Right atrium auricular region (tissue), 2 donors: ENCODE measurements around the gene ETV3L. TPM values are rescaled to one million over a fixed set of nuclear protein-coding genes. Genes with fewer than 3 reads are reported as not detected.

Experiments
- DNase-seq: peaks from one replicate; pipeline ENCODE4 v3.0.0-alpha.2; 2019; ENCODE audit warnings: low spot score
- H3K27ac ChIP-seq, 2 donors: fragments of 200-600 bp; sonication (generic); 1 replicate in 1 of 2; 2 replicates in 1 of 2; pipeline ENCODE4 v1.5.1; 2016 to 2019
- H3K27me3 ChIP-seq, 2 donors: fragments of 200-600 bp; sonication (generic); one replicate each; pipeline versions ENCODE4 v1.5.1 to v1.6.0; 2017 to 2019
- H3K36me3 ChIP-seq: fragments of 200-600 bp; sonication (generic); one replicate; pipeline ENCODE4 v1.5.1; 2016
- H3K4me1 ChIP-seq, 2 donors: fragments of 200-600 bp; sonication (generic); one replicate each; pipeline versions ENCODE4 v1.5.1 to v1.6.0; 2017 to 2019
- H3K4me3 ChIP-seq, 2 donors: fragments of 200-600 bp; sonication (generic); 1 replicate in 1 of 2; 2 replicates in 1 of 2; pipeline ENCODE4 v1.5.1; 2017 to 2019; ENCODE audit warnings: mild to moderate bottlenecking in 1 of 2, moderate library complexity in 1 of 2
- H3K9me3 ChIP-seq, 2 donors: fragments of 200-600 bp; sonication (generic); one replicate each; pipeline ENCODE4 v1.5.1; 2019
- CTCF ChIP-seq, 2 donors: fragments of 200-600 bp; sonication (generic); IDR thresholded peaks; one replicate each; pipeline ENCODE4 v1.5.1; 2019; ENCODE audit warnings: antibody characterized with exemption in 2 of 2
- total RNA-seq, 2 donors: library from RNA; depleted of rRNA; stranded (reverse); fragments of >200 nt; gene quantifications; one replicate each; pipeline ENCODE4 v1.1.0, GENCODE V29; 2016

The ETV3L gene
- total RNA-seq, 2 donors from 2014 or later: not detected

GRCh38 chr1:157115851-157116736, 16.5 kb upstream of the ETV3L start:
- TF ChIP-seq CTCF (IDR thresholded peaks at IDR 0.05): no peak
- Histone ChIP-seq H3K4me1 (no peaks in the 10 kb centered on the region), H3K27me3 (no peaks in the 10 kb centered on the region), H3K4me3 (no peak overlapping the region), H3K36me3 (no peaks in the 10 kb centered on the region), H3K9me3 (no peaks in the 10 kb centered on the region), H3K27ac (no peak overlapping the region)
- DNase-seq: no peak

GRCh38 chr1:157115429-157115838, 15.8 kb upstream of the ETV3L start:
- H3K27ac ChIP-seq: no peak overlapping the region
- DNase-seq: no peak
- no peaks in the 10 kb centered on the region for H3K9me3 ChIP-seq
- H3K4me1 ChIP-seq: no peaks in the 10 kb centered on the region
- H3K27me3 ChIP-seq: no peaks in the 10 kb centered on the region
- H3K4me3 ChIP-seq: no peak overlapping the region
- TF ChIP-seq CTCF (IDR thresholded peaks at IDR 0.05): no peak
- no peaks in the 10 kb centered on the region for H3K36me3 ChIP-seq

- Histone ChIP-seq H3K4me1 (no peaks in the 10 kb centered on the region), H3K27ac (no peak overlapping the region), H3K9me3 (no peaks in the 10 kb centered on the region), H3K36me3 (no peaks in the 10 kb centered on the region), H3K27me3 (no peaks in the 10 kb centered on the region), H3K4me3 (no peak overlapping the region)
- no peak for DNase-seq
- TF ChIP-seq CTCF (IDR thresholded peaks at IDR 0.05): no peak
These were observed 14.8 kb upstream of the ETV3L start for GRCh38 chr1:157114183-157115121.

- Histone ChIP-seq H3K27ac (no peak overlapping the region), H3K4me1 (no peaks in the 10 kb centered on the region), H3K36me3 (no peaks in the 10 kb centered on the region), H3K4me3 (no peak overlapping the region), H3K9me3 (no peaks in the 10 kb centered on the region), H3K27me3 (peaks cover 0 to 5% of the 10 kb centered on the region in 2 donors)
- no peak for DNase-seq
- no peak for TF ChIP-seq CTCF (IDR thresholded peaks at IDR 0.05)
These were observed 14.0 kb upstream of the ETV3L start for GRCh38 chr1:157113631-157114030.

GRCh38 chr1:157113106-157113505, 13.5 kb upstream of the ETV3L start:
- no peak for DNase-seq
- Histone ChIP-seq H3K27me3 (peaks cover 0 to 5% of the 10 kb centered on the region in 2 donors), H3K27ac (no peak overlapping the region), H3K4me3 (no peak overlapping the region), H3K4me1 (no peaks in the 10 kb centered on the region), H3K36me3 (no peaks in the 10 kb centered on the region), H3K9me3 (no peaks in the 10 kb centered on the region)
- TF ChIP-seq CTCF (IDR thresholded peaks at IDR 0.05): no peak
